ENCODE data around the gene PPP1R14C.

Gene PPP1R14C

GRCh38 chr6:150119173-150119572 is 23.7 kb upstream of the PPP1R14C start:
- ATAC-seq: no peak
- TF ChIP-seq OSR1 (CRISPR knock-in tag; IDR thresholded peaks at IDR 0.05): no peak

GRCh38 chr6:150123645-150124044 is 19.2 kb upstream of the PPP1R14C start:
- no peak for TF ChIP-seq RARB (CRISPR knock-in tag; IDR thresholded peaks at IDR 0.05)
- no peak for TF ChIP-seq PATZ1 (CRISPR knock-in tag; IDR thresholded peaks at IDR 0.05; ENCODE audit: borderline replicate concordance)
- TF ChIP-seq ESRRG (CRISPR knock-in tag; IDR thresholded peaks at IDR 0.05): no peak
- TF ChIP-seq ZNF565 (CRISPR knock-in tag; conservative IDR thresholded peaks at IDR 0.05; ENCODE audit: low read depth): no peak
- no peak for TF ChIP-seq CSDC2 (CRISPR knock-in tag; IDR thresholded peaks at IDR 0.05)
- TF ChIP-seq TCF4 (CRISPR knock-in tag; IDR thresholded peaks at IDR 0.05; ENCODE audit: borderline replicate concordance): no peak
- no peak for TF ChIP-seq PPARA (CRISPR knock-in tag; IDR thresholded peaks at IDR 0.05; ENCODE audit: borderline replicate concordance)
- TF ChIP-seq ZNF8 (CRISPR knock-in tag; IDR thresholded peaks at IDR 0.05): no peak
- no peak for TF ChIP-seq ZC3H10 (CRISPR knock-in tag; IDR thresholded peaks at IDR 0.05)
- TF ChIP-seq CSRNP3 (CRISPR knock-in tag; IDR thresholded peaks at IDR 0.05): no peak
- TF ChIP-seq ISL1 (CRISPR knock-in tag; IDR thresholded peaks at IDR 0.05): no peak
- no peak for TF ChIP-seq ZFP3 (CRISPR knock-in tag; IDR thresholded peaks at IDR 0.05)
- ATAC-seq: no peak

GRCh38 chr6:150124235-150124634 is 18.6 kb upstream of the PPP1R14C start:
- TF ChIP-seq GLIS3 (CRISPR knock-in tag; IDR thresholded peaks at IDR 0.05): no peak
- no peak for TF ChIP-seq CREB5 (CRISPR knock-in tag; IDR thresholded peaks at IDR 0.05; ENCODE audit: low read depth)
- no peak for TF ChIP-seq OSR1 (CRISPR knock-in tag; IDR thresholded peaks at IDR 0.05)
- no peak for TF ChIP-seq ZC3H10 (CRISPR knock-in tag; IDR thresholded peaks at IDR 0.05)
- no peak for TF ChIP-seq ZFP30 (CRISPR knock-in tag; IDR thresholded peaks at IDR 0.05)
- no peak for TF ChIP-seq TCF4 (CRISPR knock-in tag; IDR thresholded peaks at IDR 0.05; ENCODE audit: borderline replicate concordance)
- no peak for TF ChIP-seq ISL1 (CRISPR knock-in tag; IDR thresholded peaks at IDR 0.05)
- no peak for TF ChIP-seq ZFP3 (CRISPR knock-in tag; IDR thresholded peaks at IDR 0.05)
- TF ChIP-seq ARNTL (CRISPR knock-in tag; IDR thresholded peaks at IDR 0.05; ENCODE audit: borderline replicate concordance, low read depth): no peak
- TF ChIP-seq SNAI2 (CRISPR knock-in tag; IDR thresholded peaks at IDR 0.05): no peak
- no peak for TF ChIP-seq TSHZ2 (CRISPR knock-in tag; IDR thresholded peaks at IDR 0.05)
- TF ChIP-seq RARB (CRISPR knock-in tag; IDR thresholded peaks at IDR 0.05): no peak
- TF ChIP-seq BACH2 (CRISPR knock-in tag; IDR thresholded peaks at IDR 0.05; ENCODE audit: borderline replicate concordance): no peak
- TF ChIP-seq ZNF565 (CRISPR knock-in tag; conservative IDR thresholded peaks at IDR 0.05; ENCODE audit: low read depth): no peak

GRCh38 chr6:150126641-150127291 is 16.1 kb upstream of the PPP1R14C start:
- TF ChIP-seq ZNF70 (CRISPR knock-in tag; IDR thresholded peaks at IDR 0.05) (no peak), ESRRG (CRISPR knock-in tag; IDR thresholded peaks at IDR 0.05) (no peak), CSDC2 (CRISPR knock-in tag; IDR thresholded peaks at IDR 0.05) (no peak), ZFP30 (CRISPR knock-in tag; IDR thresholded peaks at IDR 0.05) (no peak), PATZ1 (CRISPR knock-in tag; IDR thresholded peaks at IDR 0.05; ENCODE audit: borderline replicate concordance) (no peak), BACH2 (CRISPR knock-in tag; IDR thresholded peaks at IDR 0.05; ENCODE audit: borderline replicate concordance) (no peak)
- no peak for ATAC-seq

More at GRCh38 chr6:150124235-150124634, 18.6 kb upstream of the PPP1R14C start:
- ATAC-seq: no peak
